Myocyte (in vitro differentiated cells): ENCODE measurements around the gene PLCE1. TPM values are rescaled to one million over a fixed set of nuclear protein-coding genes. Genes with fewer than 3 reads are reported as not detected.

ENCODE experiments used
- DNase-seq: peaks from one replicate; pipeline ENCODE4 v3.0.0-alpha.2; 2012; ENCODE audit warnings: low read depth
- total RNA-seq: library from RNA; depleted of rRNA; stranded (reverse); fragments of >200 nt; gene quantifications from 2 replicates; pipeline ENCODE4 v1.2.3, GENCODE V29; 2014

The PLCE1 gene
- total RNA-seq, 1 donor from 2014 or later, result 19.9 TPM

DNA sequence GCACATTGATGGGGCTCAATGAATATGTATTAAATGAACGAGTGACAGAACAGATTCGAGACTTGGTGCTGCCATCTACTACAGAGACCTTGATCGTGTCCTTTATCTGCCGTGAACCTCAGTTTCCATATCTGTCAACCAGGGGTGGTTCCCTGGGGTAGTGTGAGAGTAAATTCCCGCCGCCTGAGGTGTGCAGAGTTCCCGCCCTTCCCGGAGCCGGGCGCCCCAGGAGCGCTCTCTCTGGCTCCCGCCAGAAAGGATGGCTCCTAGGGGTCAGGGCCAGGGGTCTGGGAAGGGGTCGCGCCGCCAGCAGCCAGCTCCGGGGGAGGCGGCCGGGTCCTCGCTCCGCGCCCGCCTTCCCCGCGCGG lies 333 bp upstream of the PLCE1 start:
- DNase-seq, result no peak

DNA sequence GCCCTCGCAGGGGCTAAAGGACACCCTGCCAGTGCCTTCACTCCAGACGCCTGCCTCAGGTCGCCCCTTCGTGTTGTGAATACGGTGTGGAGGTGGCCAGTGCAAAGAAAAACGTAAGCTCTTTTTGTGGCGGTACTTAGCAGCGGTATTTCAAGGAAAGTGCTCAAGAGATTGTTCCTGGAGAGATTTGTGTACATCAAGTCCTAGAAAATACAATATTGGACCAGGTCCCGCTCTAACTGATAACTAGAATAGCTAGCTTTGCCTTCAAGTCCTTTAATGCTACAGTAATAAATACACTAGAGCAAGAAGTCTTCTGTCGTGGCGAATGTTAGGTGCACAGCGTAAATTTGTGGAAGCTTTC lies 689 bp downstream of the PLCE1 start:
- DNase-seq, result no peak

- no peak for DNase-seq
These were observed 1.5 kb downstream of the PLCE1 start for GRCh38 chr10:93995182-93995581.

DNA sequence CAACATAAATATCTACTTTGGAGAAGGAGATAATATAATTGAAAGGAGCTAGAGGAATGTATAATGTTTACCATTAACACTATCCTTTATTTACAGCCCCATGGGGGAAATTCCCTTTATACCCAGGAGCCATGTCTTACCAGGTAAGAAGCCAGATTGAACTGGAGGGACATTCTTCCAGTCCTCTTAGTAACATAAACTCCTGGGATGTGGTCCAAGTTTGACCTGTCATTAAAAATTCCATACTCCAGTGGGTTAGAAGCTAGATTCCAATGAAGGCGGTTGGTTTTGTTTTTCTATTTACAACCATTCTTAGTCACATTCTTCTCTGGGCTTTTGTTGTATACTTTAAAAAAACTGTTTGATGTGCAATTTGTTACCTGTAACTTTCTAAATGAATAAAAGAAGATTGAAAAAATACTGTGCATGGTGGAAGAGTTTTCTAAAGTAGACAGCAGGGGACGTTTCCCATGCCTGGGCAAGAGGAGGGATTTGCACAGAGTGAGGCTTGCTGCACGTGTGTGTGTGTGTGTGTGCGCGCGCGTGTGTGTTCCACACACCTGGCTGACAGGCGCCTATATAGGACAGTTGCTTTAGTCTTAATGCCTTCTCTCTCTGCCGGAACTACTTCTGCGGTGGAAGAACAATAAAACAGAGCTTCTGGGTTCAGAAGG lies 2.0 kb downstream of the PLCE1 start:
- no peak for DNase-seq

- DNase-seq, result no peak
These were observed 2.8 kb downstream of the PLCE1 start for GRCh38 chr10:93996551-93996950.

DNA sequence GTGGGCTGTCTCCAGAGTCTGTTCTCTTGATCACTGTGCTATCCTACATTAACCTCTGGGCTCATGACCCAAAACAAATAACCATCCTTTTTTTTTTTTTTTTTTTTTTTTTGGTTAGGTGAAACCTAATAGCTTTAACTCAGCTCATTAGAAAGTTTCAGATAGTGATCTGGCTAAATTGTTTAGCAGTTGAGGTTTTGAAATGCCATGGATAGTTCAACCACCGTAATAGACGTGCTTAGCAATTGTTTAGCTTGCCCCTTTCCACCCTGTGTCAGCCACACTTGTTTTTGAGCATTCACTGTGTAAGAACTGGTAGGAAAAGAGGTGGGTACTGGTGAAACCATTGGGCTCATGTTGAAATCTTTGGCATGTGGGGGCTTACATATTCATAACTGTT lies 3.8 kb downstream of the PLCE1 start:
- no peak for DNase-seq

DNA sequence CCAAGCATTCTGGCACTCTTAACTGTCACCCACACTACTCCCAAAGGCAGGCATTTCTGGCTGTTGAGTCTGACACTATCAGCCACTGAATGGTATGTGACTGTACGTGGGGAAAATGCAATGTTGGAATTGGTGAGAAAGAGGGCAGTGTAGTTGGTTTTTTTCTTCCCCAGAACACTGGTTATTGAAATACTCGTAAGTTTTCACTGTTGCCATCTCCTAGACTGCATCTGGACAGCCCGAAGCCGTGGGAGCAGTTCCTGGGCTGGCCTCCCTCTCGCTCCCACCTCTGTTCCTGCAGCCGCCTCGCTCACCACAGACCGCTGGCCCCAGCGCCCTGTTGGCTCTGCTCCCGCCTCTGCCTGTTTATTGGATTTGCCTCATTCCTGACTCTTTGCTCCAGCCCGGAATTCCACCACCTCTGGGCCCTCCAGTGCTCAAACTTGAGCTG lies 5.7 kb downstream of the PLCE1 start:
- DNase-seq, result peak; percentile 81

GRCh38 chr10:94000638-94001415 lies 7.1 kb downstream of the PLCE1 start:
- no peak for DNase-seq

DNA sequence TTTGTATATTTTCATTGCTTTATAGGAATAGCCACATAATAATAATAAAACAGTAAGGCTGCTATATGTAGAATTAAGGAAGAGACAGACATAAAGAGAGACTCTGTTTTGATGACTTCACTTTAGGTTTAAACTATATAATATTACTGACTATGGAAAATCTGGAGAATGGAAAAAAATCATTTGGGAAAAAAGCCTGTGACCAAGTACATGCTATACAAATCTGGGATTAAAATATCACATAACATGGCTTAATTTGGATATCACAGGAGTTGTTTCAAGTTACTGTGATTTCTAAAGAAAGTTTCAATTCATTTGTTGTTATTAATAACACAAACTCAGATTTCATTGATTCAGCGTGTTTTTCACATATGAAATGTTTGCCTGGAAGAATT lies 7.7 kb downstream of the PLCE1 start:
- DNase-seq, result no peak

GRCh38 chr10:94002156-94002555 lies 8.4 kb downstream of the PLCE1 start:
- peak; percentile 97 for DNase-seq

GRCh38 chr10:94003488-94003887 lies 9.8 kb downstream of the PLCE1 start:
- peak; percentile 76 for DNase-seq

DNA sequence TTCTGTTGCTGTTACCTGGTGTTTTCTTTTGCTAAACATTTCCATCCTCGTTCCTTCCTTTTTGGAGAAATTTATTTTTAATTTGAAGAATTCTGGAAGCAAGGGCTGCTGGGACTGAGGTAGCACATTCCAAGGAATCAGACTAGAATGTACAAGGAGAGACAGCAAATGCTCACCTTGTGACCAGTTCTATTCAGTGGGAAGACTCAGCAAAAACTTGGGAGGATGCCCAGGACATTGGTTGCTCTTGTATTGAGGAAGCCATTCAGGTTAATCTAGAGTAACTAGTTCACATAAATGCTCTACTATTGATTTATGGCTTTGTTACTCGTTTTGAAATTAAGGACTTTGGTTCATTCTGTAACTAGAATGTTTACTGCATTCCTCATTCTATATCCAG lies 11.3 kb downstream of the PLCE1 start:
- peak; percentile 41 for DNase-seq

GRCh38 chr10:94006591-94007550 lies 13.1 kb downstream of the PLCE1 start:
- peak; percentile 90 for DNase-seq

GRCh38 chr10:94008526-94008925 lies 14.8 kb downstream of the PLCE1 start:
- no peak for DNase-seq

DNA sequence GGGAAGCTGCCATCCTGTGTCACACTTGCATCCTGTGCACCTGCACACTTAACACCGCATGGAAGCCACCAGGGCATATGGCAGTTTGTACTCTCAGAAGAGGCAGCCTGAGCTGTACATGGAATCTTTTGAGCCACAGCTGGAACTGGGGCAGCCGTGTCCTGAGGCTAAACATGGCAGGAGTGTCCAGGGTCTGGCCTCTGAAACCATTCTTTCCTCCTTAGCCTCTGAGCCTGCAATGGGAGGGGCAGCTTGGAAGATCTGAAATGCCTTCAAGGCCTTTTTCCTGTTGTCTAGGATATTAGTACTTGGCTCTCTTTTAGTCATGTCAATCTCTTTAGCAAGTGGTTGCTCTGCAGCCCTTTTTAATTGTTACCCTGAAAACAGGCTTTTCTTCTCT lies 16.4 kb downstream of the PLCE1 start:
- no peak for DNase-seq

DNA sequence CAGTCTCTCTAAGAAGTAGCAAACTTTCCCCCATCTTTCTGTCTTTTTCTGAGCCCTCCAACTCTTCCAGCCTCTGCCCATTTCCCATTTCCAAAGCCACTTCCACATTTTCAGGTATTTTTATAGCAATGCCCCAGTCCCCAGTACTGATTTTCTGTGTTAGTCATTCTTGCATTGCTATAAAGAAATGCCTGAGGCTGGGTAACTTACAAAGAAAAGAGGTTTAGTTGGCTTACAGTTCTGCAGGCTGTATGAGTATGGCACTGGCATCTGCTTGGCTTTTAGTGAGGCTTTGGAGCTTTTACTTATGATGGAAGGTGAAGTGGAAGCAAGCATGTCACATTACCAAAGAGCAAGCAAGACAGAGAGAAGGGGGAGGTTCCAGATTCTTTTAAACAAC lies 17.2 kb downstream of the PLCE1 start:
- DNase-seq, result no peak

DNA sequence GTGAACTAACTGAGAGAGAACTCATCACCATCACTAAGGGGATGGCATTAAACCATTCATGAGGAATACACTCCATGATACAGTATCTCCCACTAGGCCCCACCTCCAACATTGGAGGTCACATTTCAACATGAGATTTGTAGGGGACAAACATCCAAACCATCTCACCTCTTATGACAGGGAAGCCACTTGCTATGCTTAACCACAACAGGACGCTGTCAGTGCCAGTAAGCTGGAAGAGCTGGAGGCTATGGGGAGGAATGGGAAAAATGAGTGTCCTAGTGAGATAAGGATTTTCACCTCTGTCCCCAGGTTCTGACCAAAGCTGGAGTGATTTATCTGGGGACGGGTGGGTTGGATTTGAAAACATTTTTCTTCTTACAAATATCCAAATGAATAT lies 17.6 kb downstream of the PLCE1 start:
- DNase-seq, result peak; percentile 68

DNA sequence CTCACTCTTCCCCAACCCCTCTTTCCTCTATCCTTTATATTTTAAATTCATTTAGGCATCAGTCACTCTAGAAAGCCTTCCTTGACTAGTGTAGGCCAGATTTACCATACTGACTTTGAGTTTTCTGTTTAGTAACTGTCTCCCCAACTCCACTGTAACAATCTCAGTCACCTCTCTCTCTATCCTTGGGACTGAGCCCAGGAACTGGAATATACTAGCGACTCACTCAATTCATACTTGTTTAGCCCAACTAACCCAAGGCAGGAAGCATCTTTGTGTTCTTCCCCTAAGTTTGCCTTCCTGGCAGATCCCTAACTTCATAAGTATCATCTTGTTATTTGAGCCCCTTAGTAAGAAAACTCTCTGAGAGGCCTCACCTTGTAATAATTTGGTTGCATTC lies 19.1 kb downstream of the PLCE1 start:
- no peak for DNase-seq

DNA sequence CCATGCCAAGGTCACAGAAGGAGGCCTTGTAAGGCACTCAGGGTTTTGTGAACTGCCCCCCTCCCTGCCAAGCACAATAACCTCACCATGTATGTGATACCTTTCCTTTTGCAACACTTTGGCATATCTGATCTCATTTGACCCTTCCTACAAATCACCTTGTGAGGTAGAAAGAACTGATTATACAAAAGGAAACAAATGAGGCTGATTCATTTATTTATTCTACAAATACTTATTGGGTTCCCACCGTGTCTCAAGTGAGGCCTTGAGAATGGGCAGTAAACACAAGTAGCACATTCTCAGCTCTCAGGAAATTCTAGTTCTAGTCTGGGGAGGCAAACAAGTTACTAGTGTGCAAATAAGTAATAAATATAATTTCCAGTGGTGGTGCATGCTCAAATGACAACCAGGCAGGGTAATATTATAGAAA lies 19.6 kb downstream of the PLCE1 start:
- no peak for DNase-seq

- DNase-seq, result no peak
These were observed 20.6 kb downstream of the PLCE1 start for GRCh38 chr10:94014304-94014703.
